Psoas muscle (tissue), 8 donors: ENCODE data around the gene FANCI. TPM values are rescaled to one million over a fixed set of nuclear protein-coding genes. Genes with fewer than 3 reads are reported as not detected.

Source experiments
- ATAC-seq, 4 donors: fragments of 200-7000 bp; cut with Tn5 transposase; one replicate each; pipeline ENCODE4 v1.9.1; 2020; ENCODE audit warnings: moderate library complexity in 3 of 4, mild to moderate bottlenecking in 2 of 4
- DNase-seq, 2 donors: peaks; one replicate each; pipeline ENCODE4 v3.0.0-alpha.2; 2020
- H3K27ac ChIP-seq: fragments of 200-600 bp; one replicate; pipeline ENCODE4 v1.8.0; 2022
- H3K27me3 ChIP-seq, 3 donors: fragments of 200-600 bp in 1 of 3; one replicate each; pipeline versions ENCODE4 v1.6.1 to v1.8.0; 2013 to 2022; ENCODE audit warnings: low read length in 2 of 3, mild to moderate bottlenecking in 2 of 3, moderate library complexity in 1 of 3; ENCODE audit not compliant: insufficient read depth in 3 of 3
- H3K36me3 ChIP-seq, 2 donors: fragments of 200-600 bp in 1 of 2; one replicate each; pipeline versions ENCODE4 v1.6.1 to v1.8.0; 2013 to 2022; ENCODE audit warnings: low read depth in 1 of 2, mild to moderate bottlenecking in 1 of 2, moderate library complexity in 1 of 2; ENCODE audit not compliant: insufficient read depth in 1 of 2
- H3K4me1 ChIP-seq: fragments of 200-600 bp; one replicate; pipeline ENCODE4 v1.8.0; 2022
- H3K4me3 ChIP-seq: fragments of 200-600 bp; one replicate; pipeline ENCODE4 v1.8.0; 2022; ENCODE audit warnings: mild to moderate bottlenecking
- H3K9me3 ChIP-seq: fragments of 200-600 bp; one replicate; pipeline ENCODE4 v1.8.0; 2022
- WGBS, 3 donors: extraction: QIAGEN DNeasy Blood & Tissue Kit; methylation state at CpG; one replicate each; pipeline versions ENCODE4 v1.1.6 to v1.1.7; 2013; 5-methylcytosine and 5-hydroxymethylcytosine counted together
- intact Hi-C, 2 donors: fragments of 100-400 bp; cut with DNase I; formaldehyde crosslinking; loops; one replicate each; pipeline versions ENCODE4 v1.11.0 to v1.14.2; 2022
- polyA plus RNA-seq, 3 donors: library from polyadenylated mRNA; stranded (reverse); fragments of 200-250 nt; gene quantifications; one replicate each; pipeline ENCODE4 v1.2.3, GENCODE V29; 2013
- total RNA-seq, 4 donors: library from RNA; stranded (reverse); fragmentation: NEBNext Ultra II Directional in 2 of 4; extraction: Animal tissue kit (Norgen Biotek cat#: 25700) in 2 of 4; gene quantifications; one replicate each; pipeline versions ENCODE4 v1.2.1 to v1.2.4, GENCODE V29; 2021 to 2023
- TF ChIP-seq, protein P1 (sequence below): fragments of 200-600 bp; IDR thresholded peaks from one replicate; pipeline ENCODE4 v1.8.0; 2022; ENCODE audit warnings: antibody characterized with exemption
- donor health status: healthy with polysubstance abuse.
- donor health status: DM: no; HTN: no; CAD: no; lungs with moderate emphysema.
- donor health status: Bipolar disorder and iron deficiency.
- donor health status: healthy.
- donor health status: DM: yes; HTN: yes; CAD: no.
- donor health status: DM: no; HTN: no; CAD: no.
- donor health status: DM: no; HTN: no; CAD: no.
- donor health status: DM: yes; HTN: yes; CAD: no.

FANCI gene
- total and polyA plus RNA-seq, 7 donors: 0.48 to 2.3 (median 0.82) TPM

DNA sequence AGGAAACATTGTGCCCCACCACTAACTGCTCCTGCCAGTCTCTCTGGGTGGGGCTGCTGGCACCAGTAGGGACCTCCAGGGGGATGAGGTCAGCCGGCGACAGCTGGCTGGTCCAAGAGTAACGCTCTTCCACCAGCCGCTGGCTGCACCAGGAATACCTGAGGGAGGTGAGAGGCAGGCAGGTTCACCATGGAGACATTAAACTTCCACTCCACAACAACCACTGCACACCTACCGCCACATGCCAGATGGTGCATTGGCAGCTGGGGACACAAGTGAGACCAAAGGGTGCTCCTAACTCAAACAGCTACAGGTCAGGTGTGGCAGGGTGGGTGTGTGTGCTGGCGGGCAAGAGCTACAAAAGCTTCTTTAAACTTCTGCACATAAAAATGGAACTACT is 86.3 kb downstream of the FANCI start:
- Histone ChIP-seq H3K36me3 (peaks cover 11 to 86% of the 10 kb centered on the region in 2 donors), H3K4me1 (peaks cover 43% of the 10 kb centered on the region), H3K27ac (no peak overlapping the region), H3K9me3 (no peaks in the 10 kb centered on the region), H3K27me3 (no peaks in the 10 kb centered on the region), H3K4me3 (no peak overlapping the region)
- intact Hi-C loops: no loop called here
- ATAC-seq (no peak), DNase-seq (no peak)
- WGBS, 3 donors: 60 to 79% (median 62%) methylated on average over 6 of the region's 6 CpGs
- TF ChIP-seq, protein P1, sequence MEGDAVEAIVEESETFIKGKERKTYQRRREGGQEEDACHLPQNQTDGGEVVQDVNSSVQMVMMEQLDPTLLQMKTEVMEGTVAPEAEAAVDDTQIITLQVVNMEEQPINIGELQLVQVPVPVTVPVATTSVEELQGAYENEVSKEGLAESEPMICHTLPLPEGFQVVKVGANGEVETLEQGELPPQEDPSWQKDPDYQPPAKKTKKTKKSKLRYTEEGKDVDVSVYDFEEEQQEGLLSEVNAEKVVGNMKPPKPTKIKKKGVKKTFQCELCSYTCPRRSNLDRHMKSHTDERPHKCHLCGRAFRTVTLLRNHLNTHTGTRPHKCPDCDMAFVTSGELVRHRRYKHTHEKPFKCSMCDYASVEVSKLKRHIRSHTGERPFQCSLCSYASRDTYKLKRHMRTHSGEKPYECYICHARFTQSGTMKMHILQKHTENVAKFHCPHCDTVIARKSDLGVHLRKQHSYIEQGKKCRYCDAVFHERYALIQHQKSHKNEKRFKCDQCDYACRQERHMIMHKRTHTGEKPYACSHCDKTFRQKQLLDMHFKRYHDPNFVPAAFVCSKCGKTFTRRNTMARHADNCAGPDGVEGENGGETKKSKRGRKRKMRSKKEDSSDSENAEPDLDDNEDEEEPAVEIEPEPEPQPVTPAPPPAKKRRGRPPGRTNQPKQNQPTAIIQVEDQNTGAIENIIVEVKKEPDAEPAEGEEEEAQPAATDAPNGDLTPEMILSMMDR: no peak

DNA sequence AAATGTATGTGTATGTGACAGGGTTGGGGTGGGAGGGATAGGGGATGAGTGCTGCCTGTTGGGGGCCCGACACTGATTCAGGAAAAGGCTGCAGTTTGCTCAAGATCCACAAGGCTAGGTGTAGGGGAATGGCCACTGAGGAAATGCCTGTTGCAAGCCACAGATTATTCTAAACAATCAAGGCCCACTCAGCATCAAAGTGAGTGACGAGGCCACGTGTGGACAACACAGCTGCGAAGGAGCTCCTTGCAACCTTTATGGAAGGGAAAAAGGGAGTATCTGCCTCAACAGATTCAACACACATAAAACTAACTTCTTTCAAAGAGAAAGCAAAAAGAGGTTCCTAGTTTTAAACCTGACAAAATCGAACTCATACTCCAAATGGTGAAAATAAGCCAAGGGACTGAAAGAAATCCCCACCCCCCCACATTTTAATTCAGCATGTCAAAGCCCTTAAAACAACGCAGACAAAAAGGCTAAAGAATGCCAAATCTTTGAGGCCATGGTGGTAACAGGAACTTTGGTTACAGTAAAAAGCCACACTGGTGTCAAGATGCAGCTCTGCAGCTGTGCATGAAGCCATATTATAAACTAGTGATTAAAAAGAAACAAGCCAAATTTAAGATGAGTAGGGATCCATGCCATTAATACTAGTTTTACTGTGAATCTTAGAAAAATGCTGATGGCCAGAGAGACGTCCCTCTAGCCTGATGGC is 87.3 kb downstream of the FANCI start:
- H3K4me3 ChIP-seq: peak overlapping the region; percentile 12
- H3K4me1 ChIP-seq: peaks cover 43% of the 10 kb centered on the region
- 46 to 66% (median 50%) methylated on average over 7 of the region's 7 CpGs for WGBS, 3 donors

DNA sequence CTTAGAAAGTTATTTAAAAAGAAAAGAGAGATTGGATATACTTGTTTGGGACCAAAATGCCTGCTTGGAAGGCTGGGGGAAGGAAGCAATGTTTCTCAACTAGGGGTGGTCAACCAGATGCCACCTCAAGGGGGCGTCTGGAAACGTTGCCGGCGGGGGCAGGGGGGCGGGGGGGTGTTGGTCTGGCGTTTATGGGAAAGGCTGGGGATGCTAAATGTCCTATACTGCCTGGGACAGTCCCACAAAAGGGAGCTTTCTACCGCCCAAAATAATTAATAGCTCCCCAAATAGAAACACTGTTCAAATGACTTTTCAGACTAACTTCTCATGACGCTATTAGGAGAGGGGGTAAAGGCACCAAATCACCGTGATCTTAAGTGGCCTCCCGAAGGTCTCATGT is 88.7 kb downstream of the FANCI start:
- H3K9me3 ChIP-seq: no peaks in the 10 kb centered on the region
- peak overlapping the region; percentile 12 for H3K4me3 ChIP-seq
- TF ChIP-seq, protein P1: no peak
- peaks cover 7 to 63% of the 10 kb centered on the region in 2 donors for H3K36me3 ChIP-seq
- WGBS, 3 donors: 33 to 35% (median 33%) methylated on average over 10 of the region's 10 CpGs
- no peak for DNase-seq
- peaks cover 43% of the 10 kb centered on the region for H3K4me1 ChIP-seq
- H3K27ac ChIP-seq: no peak overlapping the region
- ATAC-seq: no peak
- no peaks in the 10 kb centered on the region for H3K27me3 ChIP-seq
- intact Hi-C loops: no loop called here

More for the DNA sequence above, 87.3 kb downstream of the FANCI start:
- Histone ChIP-seq H3K27ac (no peak overlapping the region), H3K9me3 (no peaks in the 10 kb centered on the region), H3K27me3 (no peaks in the 10 kb centered on the region), H3K36me3 (peaks cover 11 to 77% of the 10 kb centered on the region in 2 donors)
- no peak for ATAC-seq
- no peak for DNase-seq
- TF ChIP-seq, protein P1: no peak
- intact Hi-C loops: no loop called here

DNA sequence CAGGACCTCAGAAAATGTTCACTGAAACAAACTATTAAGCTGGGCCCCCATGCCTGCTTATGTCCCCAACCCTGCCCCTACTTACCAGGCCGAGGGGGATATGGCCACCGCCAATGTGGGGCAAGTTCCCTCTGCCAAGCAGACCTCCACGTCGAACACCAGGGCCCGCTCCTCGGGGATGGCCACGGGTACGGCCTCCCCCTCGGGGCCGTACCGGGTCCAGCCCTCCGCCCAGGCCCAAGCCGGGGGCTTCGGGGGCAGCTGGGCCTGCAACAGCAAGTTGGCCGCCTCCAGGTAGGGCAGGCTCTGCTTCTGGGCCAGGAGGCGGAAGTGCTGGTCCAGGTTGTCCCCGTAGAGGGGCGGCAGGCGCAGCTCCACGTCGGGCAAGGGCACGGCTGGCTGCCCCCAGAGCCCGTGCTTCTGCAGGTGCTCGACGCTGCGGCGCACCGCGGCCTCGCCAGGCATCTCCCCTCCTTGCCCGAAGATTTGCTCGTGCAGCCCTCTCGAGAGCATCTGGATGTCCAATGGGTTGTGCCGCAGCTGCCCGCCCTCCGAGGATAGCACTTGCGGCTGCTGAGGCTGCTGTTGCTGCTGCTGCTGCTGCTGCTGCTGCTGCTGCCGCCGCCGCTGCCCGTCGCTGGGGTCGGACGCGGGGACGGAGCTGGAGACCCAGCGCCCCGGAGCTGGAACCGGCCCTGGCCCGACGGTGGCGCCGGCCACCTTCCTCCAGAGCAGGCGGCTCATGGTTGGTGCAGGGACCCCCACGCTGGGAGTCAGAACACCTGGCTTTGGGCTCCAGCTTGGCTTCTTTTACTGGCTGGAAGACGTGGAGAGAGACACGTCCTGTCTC is 89.5 kb downstream of the FANCI start:
- no peak for ATAC-seq
- WGBS, 3 donors: 89 to 90% (median 90%) methylated on average over 47 to 57 of the region's 57 CpGs
- Histone ChIP-seq H3K27ac (peak overlapping the region; percentile 92), H3K4me1 (peaks cover 43% of the 10 kb centered on the region), H3K4me3 (peak overlapping the region; percentile 85), H3K36me3 (peaks cover 7 to 55% of the 10 kb centered on the region in 2 donors), H3K27me3 (no peaks in the 10 kb centered on the region), H3K9me3 (no peaks in the 10 kb centered on the region)
- TF ChIP-seq, protein P1: no peak
- intact Hi-C loops: no loop called here
- DNase-seq: no peak
